CD14-positive monocyte (primary cell): ENCODE data around the gene CNGA1. TPM values are rescaled to one million over a fixed set of nuclear protein-coding genes. Genes with fewer than 3 reads are reported as not detected.

Experiments used
- DNase-seq, 3 donors: peaks; one replicate each; pipeline ENCODE4 v3.0.0-alpha.2; 2011 to 2022
- H2AFZ ChIP-seq: 2 replicates; pipeline ENCODE4 v1.6.0; 2012; ENCODE audit warnings: mild to moderate bottlenecking, low read depth, low read length, inconsistent platforms; ENCODE audit not compliant: insufficient read depth, poor library complexity, severe bottlenecking
- H3K27ac ChIP-seq, 2 donors: 1 replicate in 1 of 2; 2 replicates in 1 of 2; pipeline ENCODE4 v1.5.1; 2012 to 2013; ENCODE audit warnings: low read length in 2 of 2, control low read depth in 1 of 2, inconsistent platforms in 1 of 2, low read depth in 1 of 2, mild to moderate bottlenecking in 1 of 2
- H3K27me3 ChIP-seq, 2 donors: one replicate each; pipeline versions ENCODE4 v1.6.0 to v1.6.1; 2011 to 2013; ENCODE audit warnings: low read length in 2 of 2; ENCODE audit not compliant: control insufficient read depth in 2 of 2, insufficient read depth in 2 of 2
- H3K36me3 ChIP-seq, 2 donors: replicated peaks in 1 of 2; 1 replicate in 1 of 2; 2 replicates in 1 of 2; pipeline versions ENCODE4 v1.5.1 to v1.6.1; 2012 to 2013; ENCODE audit warnings: low read length in 2 of 2, control low read depth in 1 of 2, inconsistent platforms in 1 of 2, mild to moderate bottlenecking in 1 of 2; ENCODE audit not compliant: insufficient read depth in 2 of 2, control insufficient read depth in 1 of 2
- H3K4me1 ChIP-seq, 2 donors: 1 replicate in 1 of 2; 2 replicates in 1 of 2; pipeline versions ENCODE4 v1.5.1 to v1.6.1; 2012 to 2013; ENCODE audit warnings: low read length in 2 of 2, control low read depth in 1 of 2, inconsistent platforms in 1 of 2, mild to moderate bottlenecking in 1 of 2, moderate library complexity in 1 of 2; ENCODE audit not compliant: insufficient read depth in 2 of 2, control insufficient read depth in 1 of 2
- H3K4me2 ChIP-seq: replicated peaks from 2 replicates; pipeline ENCODE3; 2012; ENCODE audit warnings: low read length, moderate library complexity, mild to moderate bottlenecking; ENCODE audit not compliant: poor library complexity, severe bottlenecking; ENCODE audit errors: extremely low read depth
- H3K4me3 ChIP-seq, 3 experiments: fragments of 200-600 bp in 1 of 3; sonication (generic) in 1 of 3; replicated peaks in 1 of 3; 1 replicate in 2 of 3; 2 replicates in 1 of 3; pipeline ENCODE4 v1.5.1; 2011 to 2013; ENCODE audit warnings: low read length in 3 of 3, mild to moderate bottlenecking in 3 of 3, control low read depth in 2 of 3, low read depth in 2 of 3, inconsistent platforms in 1 of 3, moderate library complexity in 1 of 3
- H3K79me2 ChIP-seq: 2 replicates; pipeline ENCODE4 v1.6.0; 2012; ENCODE audit warnings: mild to moderate bottlenecking, control low read depth, inconsistent platforms, low read length, moderate library complexity; ENCODE audit not compliant: insufficient read depth
- H3K9ac ChIP-seq: 2 replicates; pipeline ENCODE4 v1.6.0; 2017; ENCODE audit warnings: low read length, mild to moderate bottlenecking; ENCODE audit not compliant: insufficient read depth, poor library complexity, severe bottlenecking
- H3K9me3 ChIP-seq, 2 donors: replicated peaks in 1 of 2; 1 replicate in 1 of 2; 2 replicates in 1 of 2; pipeline versions ENCODE4 v1.5.1 to v1.6.1; 2012 to 2013; ENCODE audit warnings: low read length in 2 of 2, control low read depth in 1 of 2; ENCODE audit not compliant: control insufficient read depth in 1 of 2, insufficient read depth in 1 of 2
- H4K20me1 ChIP-seq: 2 replicates; pipeline ENCODE4 v1.6.0; 2012; ENCODE audit warnings: mild to moderate bottlenecking, low read length, control low read depth, moderate library complexity; ENCODE audit not compliant: insufficient read depth
- H3K27ac Mint-ChIP-seq, 7 donors: one replicate each; pipeline ENCODE4 v1.8.0; 2020; ENCODE audit warnings: mild to moderate bottlenecking in 7 of 7, mixed read lengths in 7 of 7, moderate library complexity in 6 of 7, inconsistent platforms in 2 of 7
- H3K27me3 Mint-ChIP-seq, 3 donors: one replicate each; pipeline ENCODE4 v1.8.0; 2021 to 2022; ENCODE audit warnings: low read depth in 3 of 3, mild to moderate bottlenecking in 3 of 3, mixed read lengths in 3 of 3, moderate library complexity in 3 of 3, inconsistent platforms in 1 of 3
- H3K36me3 Mint-ChIP-seq, 2 donors: one replicate each; pipeline ENCODE4 v1.8.0; 2020; ENCODE audit warnings: mixed read lengths in 2 of 2, inconsistent platforms in 1 of 2, mild to moderate bottlenecking in 1 of 2
- H3K4me1 Mint-ChIP-seq: one replicate; pipeline ENCODE4 v1.8.0; 2020; ENCODE audit warnings: mild to moderate bottlenecking, mixed read lengths
- H3K4me3 Mint-ChIP-seq, 2 donors: one replicate each; pipeline ENCODE4 v1.8.0; 2020; ENCODE audit warnings: mild to moderate bottlenecking in 2 of 2, mixed read lengths in 2 of 2, moderate library complexity in 1 of 2
- H3K9me3 Mint-ChIP-seq, 7 donors: one replicate each; pipeline ENCODE4 v1.8.0; 2020 to 2022; ENCODE audit warnings: mixed read lengths in 7 of 7, mild to moderate bottlenecking in 6 of 7, moderate library complexity in 6 of 7, inconsistent platforms in 2 of 7
- CTCF ChIP-seq: fragments of 200-600 bp; IDR thresholded peaks from one replicate; pipeline ENCODE4 v1.8.0; 2022; ENCODE audit warnings: antibody characterized with exemption, mild to moderate bottlenecking
- WGBS: methylation state at CpG from one replicate; pipeline ENCODE4 v1.1.5; 2013; ENCODE audit warnings: missing lambda C conversion rate; ENCODE audit not compliant: insufficient coverage; 5-methylcytosine and 5-hydroxymethylcytosine counted together
- intact Hi-C, 2 donors: fragments of 100-400 bp; cut with micrococcal nuclease; formaldehyde crosslinking; loops; one replicate each; pipeline versions ENCODE4 v1.15.0 to v1.15.1; 2023
- polyA plus RNA-seq, 3 donors: library from polyadenylated mRNA; depleted of rRNA in 1 of 3; unstranded in 2 of 3; stranded (reverse) in 1 of 3; fragments of 300-500 nt in 2 of 3; fragments of >200 nt in 1 of 3; fragmentation: Illumina TruSeq in 2 of 3; gene quantifications; 1 replicate in 2 of 3; 2 replicates in 1 of 3; pipeline ENCODE4 v1.2.3, GENCODE V29; 2012 to 2021

Gene CNGA1
- polyA plus RNA-seq, 3 donors = not detected

GRCh38 chr4:47972721-47973120 is 43.8 kb downstream of the CNGA1 start:
- H3K27me3 ChIP-seq = no peaks in the 10 kb centered on the region
- H3K79me2 ChIP-seq = no peaks in the 10 kb centered on the region
- no peaks in the 10 kb centered on the region for H3K36me3 Mint-ChIP-seq
- WGBS = no CpG with 5 or more reads among the region's 1 CpG
- peaks cover 0 to 6% (median 0%) of the 10 kb centered on the region in 7 donors for H3K9me3 Mint-ChIP-seq
- DNase-seq = no peak
- no peak overlapping the region for H3K4me3 Mint-ChIP-seq
- intact Hi-C loops = no loop called here
- H3K36me3 ChIP-seq = no peaks in the 10 kb centered on the region
- H2AFZ ChIP-seq = no peak overlapping the region
- TF ChIP-seq CTCF = no peak
- H3K27me3 Mint-ChIP-seq = peaks cover 0 to 2% (median 1%) of the 10 kb centered on the region in 3 donors
- peak overlapping the region in 1 of 2 donors; percentile 58 for H3K27ac ChIP-seq
- peaks cover 23% of the 10 kb centered on the region for H3K4me1 Mint-ChIP-seq
- no peak overlapping the region for H3K9ac ChIP-seq
- H3K4me3 ChIP-seq = no peak overlapping the region
- H3K27ac Mint-ChIP-seq = peak overlapping the region in 4 of 7 donors; percentile 3 to 73 (median 41)
- H3K4me1 ChIP-seq = peaks cover 16 to 30% of the 10 kb centered on the region in 2 donors
- no peaks in the 10 kb centered on the region for H4K20me1 ChIP-seq
- H3K9me3 ChIP-seq = no peaks in the 10 kb centered on the region
- peak overlapping the region; percentile 17 for H3K4me2 ChIP-seq

- no peaks in the 10 kb centered on the region for H3K36me3 Mint-ChIP-seq
Observed at GRCh38 chr4:47972181-47972580, 44.3 kb downstream of the CNGA1 start.

More at GRCh38 chr4:47972181-47972580, 44.3 kb downstream of the CNGA1 start:
- H3K27ac Mint-ChIP-seq = peak overlapping the region in 4 of 7 donors; percentile 3 to 73 (median 41)
- WGBS = no CpG with 5 or more reads among the region's 1 CpG
- H3K27me3 ChIP-seq = no peaks in the 10 kb centered on the region
- no peak overlapping the region for H3K9ac ChIP-seq
- no peaks in the 10 kb centered on the region for H3K79me2 ChIP-seq
- DNase-seq = peak; percentile 38 to 52 (median 41)
- H3K36me3 ChIP-seq = no peaks in the 10 kb centered on the region
- H3K4me1 ChIP-seq = peaks cover 16 to 30% of the 10 kb centered on the region in 2 donors
- H2AFZ ChIP-seq = no peak overlapping the region
- H4K20me1 ChIP-seq = no peaks in the 10 kb centered on the region
- no peak for TF ChIP-seq CTCF
- H3K4me1 Mint-ChIP-seq = peaks cover 23% of the 10 kb centered on the region
- intact Hi-C loops = no loop called here
- no peak overlapping the region for H3K4me3 ChIP-seq
- peak overlapping the region; percentile 17 for H3K4me2 ChIP-seq
- H3K9me3 Mint-ChIP-seq = peaks cover 0 to 6% (median 0%) of the 10 kb centered on the region in 7 donors
- peak overlapping the region in 1 of 2 donors; percentile 58 for H3K27ac ChIP-seq
- peaks cover 0 to 2% (median 1%) of the 10 kb centered on the region in 3 donors for H3K27me3 Mint-ChIP-seq
- H3K4me3 Mint-ChIP-seq = peak overlapping the region in 1 of 2 donors; percentile 35
- no peaks in the 10 kb centered on the region for H3K9me3 ChIP-seq
